GM23248 (cell line): ENCODE data around the gene CCDC91. TPM values are rescaled to one million over a fixed set of nuclear protein-coding genes. Genes with fewer than 3 reads are reported as not detected.

ENCODE experiments used
- DNase-seq: peaks from one replicate; pipeline ENCODE4 v3.0.0-alpha.2; 2015
- H2AFZ ChIP-seq: fragments of 200-600 bp; sonication (generic); 2 replicates; pipeline ENCODE4 v1.6.1; 2016; ENCODE audit warnings: antibody characterized with exemption
- H3F3A ChIP-seq: fragments of 200-600 bp; sonication (generic); 2 replicates; pipeline ENCODE4 v1.6.1; 2016; ENCODE audit warnings: mild to moderate bottlenecking, antibody characterized with exemption, mixed run types; ENCODE audit not compliant: insufficient read depth
- H3K27ac ChIP-seq: fragments of 200-600 bp; sonication (generic); 2 replicates; pipeline ENCODE4 v1.5.1; 2016; ENCODE audit warnings: mild to moderate bottlenecking
- H3K27me3 ChIP-seq: fragments of 200-600 bp; sonication (generic); replicated peaks from 2 replicates; pipeline ENCODE4 v1.6.1; 2016; ENCODE audit warnings: mild to moderate bottlenecking; ENCODE audit not compliant: insufficient read depth
- H3K36me3 ChIP-seq: fragments of 200-600 bp; sonication (generic); 2 replicates; pipeline ENCODE4 v1.6.1; 2016; ENCODE audit warnings: low read depth, mild to moderate bottlenecking
- H3K4me1 ChIP-seq: fragments of 200-600 bp; sonication (generic); 2 replicates; pipeline ENCODE4 v1.6.1; 2016; ENCODE audit warnings: mild to moderate bottlenecking; ENCODE audit not compliant: insufficient read depth
- H3K4me2 ChIP-seq: fragments of 200-600 bp; sonication (generic); one replicate; pipeline ENCODE4 v1.6.1; 2016; ENCODE audit warnings: mild to moderate bottlenecking; ENCODE audit not compliant: unreplicated experiment
- H3K4me3 ChIP-seq: fragments of 200-600 bp; sonication (generic); 2 replicates; pipeline ENCODE4 v1.5.1; 2016; ENCODE audit warnings: mild to moderate bottlenecking
- H3K79me2 ChIP-seq: fragments of 200-600 bp; sonication (generic); 2 replicates; pipeline ENCODE4 v1.6.1; 2016; ENCODE audit warnings: mild to moderate bottlenecking; ENCODE audit not compliant: insufficient read depth
- H3K9ac ChIP-seq: fragments of 200-600 bp; sonication (generic); 2 replicates; pipeline ENCODE4 v1.6.1; 2016; ENCODE audit warnings: mild to moderate bottlenecking
- H3K9me2 ChIP-seq: fragments of 200-600 bp; sonication (generic); 2 replicates; pipeline ENCODE4 v1.6.1; 2016; ENCODE audit warnings: mixed run types, mild to moderate bottlenecking, moderate library complexity; ENCODE audit not compliant: insufficient read depth
- H3K9me3 ChIP-seq: fragments of 200-600 bp; sonication (generic); one replicate; pipeline ENCODE4 v1.6.1; 2017; ENCODE audit warnings: low read depth
- H4K20me1 ChIP-seq: fragments of 200-600 bp; sonication (generic); 2 replicates; pipeline ENCODE4 v1.6.0; 2016; ENCODE audit not compliant: insufficient read depth
- EZH2 ChIP-seq: fragments of 200-600 bp; sonication (generic); IDR thresholded peaks from 2 replicates; pipeline ENCODE4 v1.6.1; 2018; ENCODE audit warnings: antibody characterized with exemption, mild to moderate bottlenecking; ENCODE audit not compliant: insufficient read depth, poor library complexity, severe bottlenecking
- EZH2phosphoT487 ChIP-seq: fragments of 200-600 bp; sonication (generic); IDR thresholded peaks from 2 replicates; pipeline ENCODE4 v1.6.1; 2018; ENCODE audit warnings: antibody characterized with exemption, moderate library complexity, mild to moderate bottlenecking, low read depth; ENCODE audit not compliant: insufficient read depth
- WGBS, 2 experiments: methylation state at CpG; one replicate each; pipeline ENCODE4 v1.1.6; 2015 to 2017; ENCODE audit warnings: low lambda C conversion rate in 2 of 2, low coverage in 1 of 2; ENCODE audit errors: missing lambda C conversion rate in 2 of 2; 5-methylcytosine and 5-hydroxymethylcytosine counted together
- in situ Hi-C: fragments of 300-500 bp; cut with MboI; formaldehyde crosslinking; loops from 2 replicates; pipeline ENCODE4 v1.15.0; 2020
- polyA plus RNA-seq: library from polyadenylated mRNA; unstranded; fragments of >200 nt; fragmentation: Nextera tagmentation; extraction: Ambion mirVana; gene quantifications from 2 replicates; pipeline ENCODE4 v1.2.1, GENCODE V29; 2016
- total RNA-seq: library from RNA; depleted of rRNA; stranded (reverse); fragments of >200 nt; shearing (Covaris generic); gene quantifications from 2 replicates; pipeline ENCODE4 v1.2.3, GENCODE V29; 2014

Gene CCDC91
- total and polyA plus RNA-seq, 2 experiments from 2014 or later = 17.2 to 31.5 TPM

GRCh38 chr12:28575593-28576205, 385.4 kb downstream of the CCDC91 start:
- Histone ChIP-seq H3F3A (peaks cover 28% of the 10 kb centered on the region), H3K4me2 (no peak overlapping the region), H3K27ac (no peak overlapping the region), H3K9me2 (no peaks in the 10 kb centered on the region), H2AFZ (no peak overlapping the region), H3K4me1 (peaks cover 21% of the 10 kb centered on the region), H3K9me3 (no peaks in the 10 kb centered on the region), H3K27me3 (no peaks in the 10 kb centered on the region), H3K79me2 (no peaks in the 10 kb centered on the region), H4K20me1 (no peaks in the 10 kb centered on the region), H3K4me3 (no peak overlapping the region), H3K9ac (no peak overlapping the region), H3K36me3 (no peaks in the 10 kb centered on the region)
- WGBS, 2 experiments = 80 to 90% methylated on average over 3 of the region's 3 CpGs
- DNase-seq = no peak
- in situ Hi-C loops = no loop called here
- no peak for TF ChIP-seq EZH2
- no peak for TF ChIP-seq EZH2phosphoT487

DNA sequence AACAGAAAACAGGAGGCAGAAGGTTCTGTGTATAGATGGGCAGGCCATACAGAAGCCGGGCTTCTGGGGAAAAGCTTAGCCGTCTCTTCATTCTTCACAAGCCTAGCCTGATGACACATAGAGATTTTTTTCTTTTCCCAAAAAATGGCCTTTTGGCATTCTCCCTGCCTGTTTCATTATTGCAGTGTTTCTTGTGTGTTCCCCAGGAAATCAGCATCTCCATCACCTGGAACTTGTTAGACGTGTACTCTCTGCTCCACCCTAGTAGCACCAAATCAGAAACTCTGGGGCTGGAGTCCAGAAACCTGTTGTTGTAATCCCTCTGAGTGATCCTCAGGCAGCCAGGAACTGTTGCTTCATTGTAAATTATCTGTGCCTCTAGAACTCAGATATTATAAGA, 388.1 kb downstream of the CCDC91 start:
- Histone ChIP-seq H3K79me2 (no peaks in the 10 kb centered on the region), H3K27ac (peak overlapping the region; percentile 47), H3F3A (peaks cover 26% of the 10 kb centered on the region), H4K20me1 (no peaks in the 10 kb centered on the region), H2AFZ (no peak overlapping the region), H3K9ac (no peak overlapping the region), H3K4me1 (peaks cover 19% of the 10 kb centered on the region), H3K27me3 (no peaks in the 10 kb centered on the region), H3K4me2 (peak overlapping the region; percentile 26), H3K9me2 (no peaks in the 10 kb centered on the region), H3K9me3 (no peaks in the 10 kb centered on the region), H3K4me3 (no peak overlapping the region), H3K36me3 (no peaks in the 10 kb centered on the region)
- in situ Hi-C loops = no loop called here
- TF ChIP-seq EZH2phosphoT487 (no peak), EZH2 (no peak)
- DNase-seq = peak; percentile 64
- WGBS, 2 experiments = 6 to 14% methylated on average over 3 of the region's 3 CpGs

- H3K27me3 ChIP-seq = no peaks in the 10 kb centered on the region
- H3K79me2 ChIP-seq = no peaks in the 10 kb centered on the region
- in situ Hi-C loops = no loop called here
- no peak overlapping the region for H2AFZ ChIP-seq
- H4K20me1 ChIP-seq = no peaks in the 10 kb centered on the region
- TF ChIP-seq EZH2 (no peak), EZH2phosphoT487 (no peak)
- H3K9me3 ChIP-seq = no peaks in the 10 kb centered on the region
- H3K4me1 ChIP-seq = peaks cover 19% of the 10 kb centered on the region
- no peaks in the 10 kb centered on the region for H3K36me3 ChIP-seq
- peak overlapping the region; percentile 3 for H3K4me2 ChIP-seq
- peak overlapping the region; percentile 47 for H3K27ac ChIP-seq
- H3K9ac ChIP-seq = no peak overlapping the region
- no peaks in the 10 kb centered on the region for H3K9me2 ChIP-seq
- H3F3A ChIP-seq = peaks cover 26% of the 10 kb centered on the region
- WGBS, 2 experiments = 46 to 55% methylated on average over 3 of the region's 3 CpGs
- H3K4me3 ChIP-seq = no peak overlapping the region
- peak; percentile 64 for DNase-seq
Observed at GRCh38 chr12:28578833-28579252, 388.6 kb downstream of the CCDC91 start.

DNA sequence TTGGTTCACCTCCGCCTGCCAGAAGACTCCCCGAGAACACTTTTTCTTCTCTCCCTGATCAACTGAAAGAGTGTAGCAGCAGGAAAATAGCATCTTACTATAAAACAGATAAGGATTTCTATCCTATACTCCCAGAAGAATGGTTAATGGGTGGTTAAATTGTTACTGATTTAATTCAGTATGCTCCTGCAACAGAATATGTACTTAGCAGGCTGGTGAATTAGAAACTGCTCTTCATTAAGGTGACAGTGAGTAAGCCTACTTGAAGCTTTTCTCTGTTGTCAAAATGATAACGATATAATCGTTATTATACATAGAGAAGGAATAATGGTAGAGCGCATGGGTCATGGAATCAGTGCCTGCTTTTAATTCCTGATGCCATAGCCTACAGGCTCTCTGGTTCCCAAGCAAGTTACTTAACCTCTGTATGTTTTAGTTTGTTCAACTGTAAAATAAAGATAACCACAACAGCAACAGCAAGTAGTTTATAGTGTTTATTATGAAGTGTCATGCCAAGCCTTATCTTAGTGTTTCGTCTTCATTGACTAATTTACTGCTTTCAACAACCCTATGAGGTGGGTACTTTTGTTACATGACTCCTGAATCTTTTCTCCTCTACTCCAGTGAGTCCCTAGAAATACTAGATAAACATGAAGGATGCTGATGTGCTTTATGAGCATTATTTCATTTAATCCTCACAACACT, 392.6 kb downstream of the CCDC91 start:
- 89 to 90% methylated on average over 6 of the region's 6 CpGs for WGBS, 2 experiments
- H3K9me3 ChIP-seq = no peaks in the 10 kb centered on the region
- peaks cover 18% of the 10 kb centered on the region for H3K4me1 ChIP-seq
- H2AFZ ChIP-seq = no peak overlapping the region
- H3F3A ChIP-seq = peaks cover 18% of the 10 kb centered on the region
- in situ Hi-C loops = no loop called here
- TF ChIP-seq EZH2phosphoT487 (no peak), EZH2 (no peak)
- no peaks in the 10 kb centered on the region for H3K79me2 ChIP-seq
- no peaks in the 10 kb centered on the region for H4K20me1 ChIP-seq
- no peaks in the 10 kb centered on the region for H3K9me2 ChIP-seq
- H3K9ac ChIP-seq = no peak overlapping the region
- H3K4me3 ChIP-seq = no peak overlapping the region
- no peak for DNase-seq
- H3K36me3 ChIP-seq = no peaks in the 10 kb centered on the region
- no peak overlapping the region for H3K4me2 ChIP-seq
- no peaks in the 10 kb centered on the region for H3K27me3 ChIP-seq
- H3K27ac ChIP-seq = no peak overlapping the region
